IPS-18c (cell line): Measurements from ENCODE around the gene STPG3.

Source experiments
- H3K4me3 ChIP-seq: 2 replicates; pipeline ENCODE4 v1.7.0; 2013; ENCODE audit warnings: low read depth, mild to moderate bottlenecking, low read length, moderate library complexity; ENCODE audit not compliant: insufficient read depth
- H3K9me3 ChIP-seq: one replicate; pipeline ENCODE4 v1.6.1; 2013; ENCODE audit warnings: mild to moderate bottlenecking, low read length, moderate library complexity; ENCODE audit not compliant: control insufficient read depth, insufficient read depth

Gene STPG3

DNA sequence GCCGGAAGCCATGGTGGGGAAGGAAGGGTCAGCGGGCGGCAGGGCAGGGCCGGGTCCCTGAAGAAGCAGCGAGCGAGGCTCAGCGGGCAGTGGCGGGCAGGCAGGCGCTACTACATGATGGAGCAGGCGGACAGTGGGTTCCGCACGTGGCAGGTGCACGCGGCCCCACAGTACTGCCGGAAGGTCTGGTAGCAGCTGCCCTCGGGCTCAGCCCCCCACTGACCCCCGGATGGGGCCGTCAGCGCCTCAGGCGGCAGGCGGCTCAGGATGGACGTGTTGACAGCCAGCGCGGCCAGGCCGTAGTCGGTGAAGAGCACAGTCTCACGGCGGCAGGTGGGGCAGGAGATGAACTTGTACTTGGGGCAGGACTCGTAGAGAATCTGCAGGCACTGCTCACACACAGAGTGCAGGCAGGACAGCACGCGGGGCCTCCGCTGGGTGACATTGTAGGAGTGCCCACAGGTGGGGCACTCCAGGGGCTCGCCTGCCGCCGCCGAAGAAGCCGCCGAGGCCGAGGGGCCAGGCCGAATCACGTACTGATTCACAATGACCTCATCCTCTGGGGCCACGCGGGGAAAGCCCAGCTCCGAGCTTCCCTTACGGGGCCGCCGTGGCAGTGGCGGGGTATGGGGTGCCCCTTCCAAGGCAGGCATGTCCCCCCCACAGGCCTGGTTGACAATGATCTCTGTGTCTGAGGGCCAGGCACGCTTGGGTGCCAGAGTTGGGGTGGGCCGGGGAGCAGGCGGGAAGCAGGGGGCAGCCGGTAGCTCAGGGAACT is 30.6 kb upstream of the STPG3 start:
- Histone ChIP-seq H3K4me3 (no peak overlapping the region), H3K9me3 (peaks cover 2% of the 10 kb centered on the region)

DNA sequence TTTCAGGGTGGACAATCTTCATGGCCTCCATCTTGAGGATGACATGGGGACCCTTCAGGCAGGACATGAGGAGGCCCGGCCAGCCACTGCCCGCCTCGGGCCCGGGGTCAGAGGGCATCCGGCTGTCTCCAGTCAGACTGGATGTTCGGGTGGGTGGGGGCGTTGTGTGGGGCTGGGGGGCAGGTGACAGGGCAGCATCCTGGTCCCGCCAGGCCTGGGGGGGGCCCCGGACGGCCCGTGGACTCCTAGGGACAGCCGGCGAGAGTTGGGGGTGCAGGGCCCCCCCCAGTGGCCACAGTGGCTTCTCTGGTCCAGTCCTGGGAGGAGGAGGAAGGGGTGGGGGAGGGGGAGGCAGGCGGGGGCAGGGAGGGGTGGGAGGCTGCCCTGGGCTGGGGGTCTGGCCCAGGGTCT is 30.0 kb upstream of the STPG3 start:
- 0 out of 2 replicates have a peak overlapping the region, but pooled peaks have one; percentile 44 for H3K4me3 ChIP-seq
- peaks cover 2% of the 10 kb centered on the region for H3K9me3 ChIP-seq

DNA sequence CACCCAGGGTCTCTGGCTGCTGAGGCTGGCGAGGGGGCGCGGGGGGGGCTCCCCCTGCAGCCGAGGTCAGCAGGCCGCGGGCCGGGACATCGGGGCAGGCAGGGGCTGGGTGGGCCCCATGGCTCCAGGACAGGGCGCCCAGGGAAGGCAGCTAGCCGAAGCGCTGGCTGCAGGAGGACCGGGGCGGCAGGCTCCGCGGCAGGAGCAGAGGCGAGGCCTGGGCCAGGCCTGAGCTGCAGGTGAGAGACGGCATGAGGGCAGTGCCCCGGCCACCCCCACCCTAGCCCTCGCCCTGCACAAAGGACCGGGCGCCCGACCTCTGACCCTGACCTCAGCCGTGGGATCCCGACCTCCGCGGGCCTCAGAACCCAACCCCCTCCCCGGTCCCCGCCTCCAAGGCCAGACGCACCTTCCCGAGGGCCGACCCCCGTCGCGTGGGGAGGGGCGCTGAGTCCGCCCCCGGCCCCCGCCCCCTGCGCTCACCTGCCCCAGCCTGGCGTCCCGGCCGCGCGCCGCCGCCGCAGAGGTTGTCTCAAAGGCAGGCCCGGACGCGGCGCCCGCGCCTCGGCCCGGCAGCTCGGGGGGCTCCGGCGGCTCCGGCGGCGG is 29.5 kb upstream of the STPG3 start:
- peaks cover 2% of the 10 kb centered on the region for H3K9me3 ChIP-seq
- H3K4me3 ChIP-seq, result peak overlapping the region; percentile 44

DNA sequence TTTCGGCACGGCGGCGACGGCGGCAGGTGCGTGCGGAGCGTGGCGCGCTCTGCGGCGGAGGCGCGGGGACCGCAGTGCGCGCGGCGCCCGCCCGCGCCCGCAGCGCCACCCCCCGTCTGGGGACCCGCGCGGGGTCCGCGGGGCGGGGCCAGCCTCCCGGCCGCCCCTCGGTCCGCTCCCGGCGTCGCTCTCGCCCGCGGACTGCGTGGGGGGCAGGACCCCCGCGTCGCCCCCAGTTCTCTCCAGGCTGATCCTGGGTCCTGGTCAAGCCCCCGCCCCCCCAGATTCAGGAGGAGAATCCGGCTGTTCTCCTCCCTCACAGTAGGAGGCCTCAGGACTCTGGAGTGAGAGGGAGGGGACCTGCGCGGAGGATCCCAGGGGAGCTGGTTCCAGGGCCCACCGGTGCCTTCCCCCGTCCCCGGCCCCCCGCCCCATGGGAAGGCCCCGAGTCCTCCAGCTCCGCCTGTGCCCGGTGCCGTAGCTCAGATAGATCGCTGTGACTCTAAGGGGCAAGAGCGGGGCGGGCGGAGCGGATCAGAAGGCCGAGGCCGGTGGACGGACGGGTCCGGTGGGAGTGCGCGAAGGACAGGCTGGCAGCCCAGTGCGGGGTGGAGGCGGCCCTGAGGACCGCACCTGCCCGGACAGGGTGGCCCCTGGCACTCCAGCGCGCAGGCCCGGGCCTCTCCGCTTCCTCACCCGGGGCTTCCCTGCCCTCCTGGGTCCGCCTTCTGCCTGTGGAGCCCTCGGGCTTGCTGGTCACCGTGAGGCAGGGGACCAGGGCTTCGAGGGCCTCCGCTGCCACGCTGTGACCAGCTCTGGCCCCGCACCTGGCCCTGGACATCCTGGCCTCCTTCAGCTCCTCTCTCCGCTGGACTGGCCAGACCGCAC is 28.7 kb upstream of the STPG3 start, which contains the start of gene RNF208:
Gene RNF208, minus strand, starts transcription at position 51 of the 888 bp plus-strand sequence. CDS start 1,028 bp downstream, outside the sequence.
- Histone ChIP-seq H3K4me3 (peak within 1 kb of the TSS; percentile 66), H3K9me3 (peaks cover 2% of the 10 kb centered on the region)

DNA sequence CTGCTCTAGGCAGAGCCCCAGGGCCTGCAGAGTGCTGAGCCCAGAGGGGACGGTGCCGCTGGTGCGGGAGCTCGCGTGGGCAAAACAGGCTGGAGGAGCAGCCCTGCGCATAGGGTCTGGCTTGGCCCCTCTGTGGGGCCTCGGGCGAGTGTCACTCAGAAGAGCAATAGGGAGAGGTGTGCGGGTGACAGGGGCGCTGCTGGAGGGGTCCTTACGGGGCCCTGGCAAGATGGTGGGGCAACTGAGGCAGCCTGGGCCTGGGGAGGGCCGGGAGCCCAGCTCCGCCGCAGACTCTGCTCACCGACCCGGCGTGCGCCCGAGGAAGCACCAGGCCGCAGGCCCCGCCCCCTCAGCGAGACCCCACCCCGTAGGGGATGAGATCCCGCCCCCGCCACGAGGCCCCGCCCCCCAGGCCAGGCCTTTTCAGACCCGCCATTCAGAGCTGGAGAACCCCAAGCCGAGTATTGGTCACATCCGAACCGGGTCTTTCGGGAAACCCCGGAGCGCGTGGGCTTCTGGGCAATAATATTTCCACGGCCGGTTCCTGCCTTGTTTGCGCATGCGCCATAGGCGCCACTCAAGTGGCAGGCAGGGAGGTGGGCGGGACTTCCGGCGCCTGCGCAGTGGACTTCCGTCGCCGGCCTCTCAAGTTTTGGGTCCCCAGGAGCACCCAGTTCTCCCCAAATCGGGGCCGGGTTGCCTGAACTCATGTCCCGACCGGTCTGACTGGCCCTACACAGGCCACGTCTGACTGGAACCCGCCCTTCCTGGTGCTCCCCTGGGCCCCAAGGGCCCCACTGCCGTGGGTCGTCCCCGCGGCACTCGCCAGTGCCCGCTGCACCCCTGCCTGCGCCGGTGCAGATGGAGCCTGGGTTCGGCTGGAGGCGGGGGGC is 27.8 kb upstream of the STPG3 start:
- peak overlapping the region; percentile 80 for H3K4me3 ChIP-seq

DNA sequence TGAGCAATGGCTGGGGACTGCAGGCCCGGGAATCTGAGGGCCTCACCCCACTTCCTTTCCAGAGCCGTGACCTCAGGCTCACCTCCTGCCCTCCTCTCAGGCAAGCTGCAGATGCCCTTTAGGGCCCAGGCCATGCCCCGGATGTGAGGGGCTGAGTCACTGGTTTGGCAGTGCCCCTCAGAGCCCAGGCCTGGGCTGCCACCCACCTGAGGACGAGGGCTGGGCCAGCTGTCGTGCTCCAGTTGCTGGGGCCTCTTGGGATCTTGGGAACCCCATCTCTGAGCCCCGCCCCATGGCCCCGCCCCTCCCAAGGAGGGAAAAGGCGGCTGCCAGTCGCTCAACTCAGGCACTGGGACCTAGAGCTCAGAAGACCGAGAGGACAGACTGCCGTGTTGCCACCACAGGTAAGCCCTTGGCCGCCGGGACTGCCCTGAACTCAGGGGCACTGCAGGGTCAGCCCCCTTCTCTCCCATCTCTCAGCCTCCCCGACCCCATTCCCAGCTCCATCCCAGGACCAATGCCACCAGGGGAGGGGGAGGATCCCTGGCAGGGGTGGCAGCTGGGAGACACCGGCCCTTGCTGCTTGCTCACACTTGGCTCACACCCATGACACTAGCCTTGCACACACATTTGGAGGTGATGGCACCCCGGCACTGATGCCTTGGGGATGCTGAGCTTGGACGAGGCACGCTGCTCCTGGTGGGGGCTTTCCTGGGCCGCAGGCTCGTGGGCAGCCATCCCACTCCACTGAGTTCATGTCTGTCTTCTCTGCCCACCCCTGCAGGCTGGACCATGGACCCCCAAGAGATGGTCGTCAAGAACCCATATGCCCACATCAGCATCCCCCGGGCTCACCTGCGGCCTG is 26.0 kb upstream of the STPG3 start, which contains the start of gene CYSRT1:
Gene CYSRT1, plus strand, starts transcription at position 345 of the 865 bp plus-strand sequence. Its CDS starts 448 bp downstream, at position 793.
- Histone ChIP-seq H3K4me3 (peak within 1 kb of the TSS; percentile 80), H3K9me3 (peaks cover 2% of the 10 kb centered on the region)

More for the DNA sequence above, 27.8 kb upstream of the STPG3 start:
- peaks cover 2% of the 10 kb centered on the region for H3K9me3 ChIP-seq

DNA sequence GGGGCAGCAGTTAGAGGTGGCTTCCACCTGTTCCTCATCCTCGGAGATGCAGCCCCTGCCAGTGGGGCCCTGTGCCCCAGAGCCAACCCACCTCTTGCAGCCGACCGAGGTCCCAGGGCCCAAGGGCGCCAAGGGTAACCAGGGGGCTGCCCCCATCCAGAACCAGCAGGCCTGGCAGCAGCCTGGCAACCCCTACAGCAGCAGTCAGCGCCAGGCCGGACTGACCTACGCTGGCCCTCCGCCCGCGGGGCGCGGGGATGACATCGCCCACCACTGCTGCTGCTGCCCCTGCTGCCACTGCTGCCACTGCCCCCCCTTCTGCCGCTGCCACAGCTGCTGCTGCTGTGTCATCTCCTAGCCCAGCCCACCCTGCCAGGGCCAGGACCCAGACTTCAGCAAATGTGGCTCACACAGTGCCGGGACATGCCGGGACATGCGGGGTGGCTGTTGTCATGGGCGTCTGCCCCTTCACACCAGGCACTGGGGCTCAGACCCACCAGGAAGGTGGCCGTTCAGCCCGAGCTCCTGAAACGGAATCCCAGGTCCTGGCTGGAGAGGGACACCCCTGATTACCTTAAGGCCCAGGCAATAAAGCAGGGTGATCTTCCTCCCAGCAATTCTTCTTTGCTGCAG is 25.3 kb upstream of the STPG3 start:
- H3K9me3 ChIP-seq, result peaks cover 2% of the 10 kb centered on the region
- no peak overlapping the region for H3K4me3 ChIP-seq

DNA sequence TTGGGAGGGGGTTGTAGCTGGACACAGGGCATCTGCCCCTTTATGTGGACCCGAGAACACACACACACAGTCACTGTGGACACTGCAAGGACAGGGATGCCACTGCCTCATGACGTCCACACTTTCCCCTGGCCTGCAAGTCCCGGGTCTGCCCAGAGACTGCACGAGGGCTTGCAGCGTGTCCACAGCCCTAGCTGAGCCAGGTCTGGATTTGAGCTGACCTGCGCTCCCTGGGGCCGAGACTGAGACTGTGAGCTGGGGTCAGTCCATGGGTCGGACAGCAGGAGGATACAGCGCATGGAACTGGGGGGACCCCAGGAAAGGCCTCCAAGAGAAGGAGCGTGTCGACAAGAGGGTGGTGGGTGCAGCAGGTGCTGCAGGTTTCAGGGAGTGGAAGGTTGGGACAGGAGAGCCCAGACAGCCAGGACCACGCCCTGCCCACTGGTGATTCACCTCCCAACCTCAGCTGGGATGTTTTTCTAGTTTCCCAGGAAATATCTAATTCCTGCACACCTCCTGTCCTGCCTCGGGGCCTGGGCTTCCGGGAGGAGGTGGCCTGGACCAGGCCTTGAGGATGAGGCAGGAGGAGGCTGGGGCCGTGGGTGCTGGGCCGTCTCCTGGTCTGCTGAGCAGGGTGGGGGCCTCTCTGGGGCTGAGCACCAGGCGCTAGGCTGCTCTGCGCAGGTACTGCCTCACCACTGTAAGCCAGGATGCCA is 24.6 kb upstream of the STPG3 start:
- no peak overlapping the region for H3K4me3 ChIP-seq

DNA sequence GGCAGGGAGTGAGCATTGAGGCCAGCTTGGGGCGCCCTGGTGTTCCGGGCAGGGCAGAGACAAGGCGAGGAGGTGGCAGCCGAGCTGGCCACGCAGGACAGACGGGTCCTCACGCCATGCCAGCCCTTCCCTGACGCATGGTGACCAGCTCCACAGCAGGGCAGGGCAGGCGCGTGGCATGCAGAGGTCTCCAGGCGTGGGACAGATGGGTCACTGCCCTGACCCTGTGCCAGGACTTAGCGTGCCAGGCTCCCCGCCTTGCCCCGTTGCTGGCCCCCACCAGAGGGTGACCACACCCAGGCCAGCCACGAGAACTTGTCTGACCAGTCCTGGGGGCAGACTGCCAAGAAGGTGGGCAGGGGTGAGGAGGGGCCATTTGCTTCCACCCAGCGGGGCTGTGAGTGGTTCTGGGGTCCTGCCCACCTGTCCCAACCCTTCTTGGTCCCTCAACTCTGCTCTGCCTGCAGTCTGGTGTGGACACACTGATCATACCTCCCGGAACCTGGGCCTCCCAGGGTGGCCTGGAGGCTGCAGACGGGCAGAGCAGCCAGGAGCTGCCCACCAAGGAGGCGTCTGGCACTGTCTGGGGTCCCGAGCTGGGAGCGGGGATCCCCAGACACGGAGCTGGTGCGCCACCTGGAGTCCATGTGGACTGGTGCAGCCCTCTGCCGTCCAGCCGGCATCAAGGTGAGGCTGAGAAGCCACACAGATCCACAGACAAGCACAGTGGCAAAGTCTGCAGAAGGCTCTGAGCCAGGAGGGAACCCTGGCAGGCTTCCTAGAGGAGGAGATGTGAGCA is 23.8 kb upstream of the STPG3 start, which contains the start of gene RNF224:
Gene RNF224, plus strand, starts transcription at position 449 of the 799 bp plus-strand sequence. CDS start 834 bp downstream, outside the sequence.
- Histone ChIP-seq H3K9me3 (no peaks in the 10 kb centered on the region), H3K4me3 (no peak within 1 kb of the TSS)

More for the DNA sequence above, 24.6 kb upstream of the STPG3 start:
- H3K9me3 ChIP-seq, result peaks cover 1% of the 10 kb centered on the region

DNA sequence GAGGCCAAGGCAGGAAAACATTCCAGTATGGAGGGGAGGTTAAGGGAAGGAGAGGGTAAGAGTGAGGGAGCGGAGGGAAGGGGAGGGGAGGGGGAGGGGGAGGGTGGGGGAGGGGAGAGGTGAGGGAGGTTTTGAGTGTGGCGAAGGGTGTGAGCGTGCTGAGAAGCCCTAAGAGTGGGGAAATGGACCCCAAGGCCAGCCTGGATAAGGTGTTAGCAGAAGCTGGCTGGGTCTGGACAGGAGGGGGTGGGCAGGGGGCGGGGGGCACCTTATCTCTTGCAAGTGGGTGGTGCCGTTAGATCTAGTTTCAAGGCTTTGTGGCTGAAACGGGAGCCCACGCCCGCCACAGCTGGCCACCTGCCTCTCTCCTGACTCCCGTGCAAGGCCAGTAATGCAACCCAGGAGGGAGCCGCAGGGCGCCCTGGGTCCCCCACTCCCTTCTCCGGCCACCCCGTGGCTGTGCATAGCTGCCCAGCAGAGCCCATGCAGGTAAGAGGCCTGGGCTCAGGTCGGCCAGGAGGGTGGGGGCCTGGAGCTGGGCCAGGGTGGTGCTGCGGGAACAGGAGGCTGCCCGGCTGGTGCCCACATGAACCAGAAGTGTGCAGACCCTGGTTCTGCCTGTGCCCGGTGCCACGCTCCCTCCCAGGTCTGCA is 23.1 kb upstream of the STPG3 start:
- Histone ChIP-seq H3K4me3 (no peak overlapping the region), H3K9me3 (no peaks in the 10 kb centered on the region)

DNA sequence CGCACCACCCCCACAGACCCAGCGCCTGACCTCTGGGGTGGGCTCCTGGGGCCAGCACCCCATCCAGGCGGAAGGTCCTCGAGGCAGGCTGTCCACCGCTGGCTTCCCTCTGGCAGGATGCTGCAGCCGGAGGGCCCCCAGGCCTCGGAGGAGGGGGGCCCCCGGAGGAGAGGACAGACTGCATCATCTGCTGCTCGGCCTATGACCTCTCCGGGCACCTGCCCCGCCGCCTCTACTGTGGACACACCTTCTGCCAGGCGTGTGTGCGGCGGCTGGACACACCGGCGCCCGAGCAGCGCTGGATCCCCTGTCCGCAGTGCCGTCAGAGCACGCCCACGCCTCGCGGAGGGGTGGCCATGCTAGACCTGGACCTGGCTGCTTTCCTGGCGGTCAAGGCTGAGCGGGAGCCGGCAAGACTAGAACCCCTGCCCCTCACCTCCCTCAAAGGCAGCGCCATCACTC is 22.5 kb upstream of the STPG3 start:
- H3K9me3 ChIP-seq, result no peaks in the 10 kb centered on the region
- H3K4me3 ChIP-seq, result no peak overlapping the region

DNA sequence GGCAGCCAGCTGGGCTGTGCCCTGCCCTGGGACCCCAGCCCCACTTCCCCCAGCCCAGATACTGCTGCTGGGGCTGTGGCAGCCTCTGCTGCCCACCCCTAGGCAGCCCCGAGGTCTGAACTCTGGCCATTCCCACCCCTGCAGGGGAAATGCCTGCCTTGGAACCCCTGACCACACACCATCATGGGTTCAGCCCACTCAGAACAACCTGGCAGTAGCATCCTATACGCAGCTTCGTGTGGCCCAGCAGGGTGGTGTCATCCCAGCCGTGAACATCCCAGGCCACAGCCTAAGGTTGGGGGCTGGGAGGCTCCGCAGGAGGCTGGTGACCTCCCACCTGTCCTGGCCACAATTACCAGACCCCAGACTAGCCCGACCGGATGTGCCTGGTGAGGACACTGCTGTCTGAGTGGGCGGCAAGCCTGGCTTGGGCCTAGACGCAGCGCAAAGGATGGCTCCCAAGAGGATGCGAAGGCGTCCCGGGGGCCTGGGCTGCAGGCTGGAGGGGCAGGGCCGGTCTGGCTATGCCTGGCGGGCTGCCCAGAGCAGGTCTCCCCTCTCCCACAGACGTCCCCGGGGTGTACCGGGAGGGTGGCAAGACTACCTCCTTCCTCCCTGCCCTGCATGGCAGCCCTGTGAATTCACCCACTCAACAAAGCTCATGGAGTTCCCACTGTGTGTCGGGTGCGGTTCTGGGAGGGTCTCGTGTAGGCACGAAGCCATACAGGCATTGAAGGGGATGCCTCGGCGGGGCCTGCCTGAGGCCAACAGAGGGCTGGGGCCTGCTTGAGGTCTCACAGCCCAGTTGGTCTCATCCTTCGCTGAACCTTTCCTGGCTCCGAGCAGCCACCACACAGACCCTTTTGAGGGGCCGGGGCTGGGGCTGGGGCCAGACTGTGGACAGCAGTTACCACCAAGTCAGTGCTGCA is 21.9 kb upstream of the STPG3 start:
- Histone ChIP-seq H3K4me3 (no peak overlapping the region), H3K9me3 (no peaks in the 10 kb centered on the region)
